Measurements from ENCODE around the gene KLHL35.
"Not testable (repeated sequence)": the region's sequence is repeated elsewhere in the genome, so short reads cannot be mapped to it uniquely, and the experiment has no call there.

Gene KLHL35

GRCh38 chr11:75387736-75388294, 45.2 kb downstream of the KLHL35 start:
- no peak for DNase-seq

GRCh38 chr11:75386942-75387630, 45.9 kb downstream of the KLHL35 start:
- no peak for DNase-seq

DNA sequence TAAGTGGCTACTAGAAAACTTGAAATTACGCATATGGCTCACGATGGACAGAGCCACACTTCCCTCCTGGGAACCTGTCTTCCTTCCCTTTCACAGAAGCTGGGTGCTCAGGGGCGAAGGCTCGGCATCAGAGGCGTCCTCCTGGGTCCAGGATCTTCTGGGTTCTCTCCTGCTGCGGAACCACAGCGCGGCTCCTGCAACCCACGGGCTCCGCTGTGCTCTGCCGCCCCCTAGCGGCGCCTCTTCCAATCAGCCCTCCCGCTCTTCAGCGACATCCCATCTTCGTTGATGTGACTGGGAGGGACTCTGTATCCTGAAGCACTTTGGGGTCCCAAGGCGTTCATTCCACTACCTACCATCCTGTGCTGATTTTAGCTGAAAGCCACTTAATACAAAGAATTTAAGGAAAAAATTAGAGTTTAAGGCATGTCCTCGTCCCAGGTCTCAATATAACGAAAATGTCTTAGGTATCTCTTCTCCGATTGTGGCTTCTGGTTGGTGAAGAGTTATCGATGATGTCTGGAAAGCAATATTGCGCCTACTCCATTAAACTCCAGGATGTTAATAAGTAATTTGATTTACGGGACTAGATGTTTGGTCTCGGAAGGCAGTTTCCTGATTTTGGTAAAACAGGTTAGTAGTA, 48.4 kb downstream of the KLHL35 start:
- DNase-seq, result peak; percentile 24

DNA sequence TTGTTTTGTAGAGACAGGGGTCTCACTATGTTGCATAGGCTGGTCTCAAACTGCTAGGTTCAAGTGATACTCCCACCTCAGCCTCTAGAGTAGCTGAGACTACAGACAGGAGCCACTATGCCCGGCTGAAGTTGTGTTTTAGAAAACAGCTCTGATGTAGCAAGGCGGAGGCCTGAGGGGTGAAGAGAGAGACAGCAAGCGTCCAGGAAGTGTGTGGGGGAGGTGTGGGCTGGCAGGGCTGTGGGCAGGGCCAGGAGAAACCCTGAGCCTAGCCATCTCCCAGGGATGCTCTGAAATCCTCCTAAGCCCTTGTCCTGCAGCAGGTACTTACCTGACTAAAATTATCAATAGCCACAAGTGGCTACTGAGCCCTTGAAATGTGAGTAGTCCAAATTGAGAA, 49.8 kb downstream of the KLHL35 start:
- no peak for DNase-seq

GRCh38 chr11:75380716-75381420, 52.1 kb downstream of the KLHL35 start:
- DNase-seq, result no peak

- DNase-seq, result no peak
Measured at GRCh38 chr11:75380245-75380644, 52.8 kb downstream of the KLHL35 start.

DNA sequence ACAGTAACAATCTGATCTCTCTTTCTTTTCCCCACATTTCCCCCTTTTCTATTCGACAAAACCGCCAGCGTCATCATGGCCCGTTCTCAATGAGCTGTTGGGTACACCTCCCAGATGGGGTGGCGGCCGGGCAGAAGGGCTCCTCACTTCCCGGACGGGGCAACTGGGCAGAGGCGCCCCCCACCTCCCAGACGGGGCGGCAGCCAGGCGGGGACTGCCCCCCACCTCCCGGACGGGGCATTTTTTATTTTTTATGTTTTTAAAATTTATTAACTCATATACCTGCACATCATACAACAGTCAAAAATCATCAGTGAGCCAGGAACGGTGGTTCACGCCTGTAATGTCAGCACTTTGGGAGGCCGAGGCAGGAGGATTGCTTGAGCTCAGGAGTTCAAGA, 54.2 kb downstream of the KLHL35 start:
- DNase-seq, result not testable (repeated sequence)

- no peak for DNase-seq
Measured at GRCh38 chr11:75376175-75376574, 56.8 kb downstream of the KLHL35 start.

DNA sequence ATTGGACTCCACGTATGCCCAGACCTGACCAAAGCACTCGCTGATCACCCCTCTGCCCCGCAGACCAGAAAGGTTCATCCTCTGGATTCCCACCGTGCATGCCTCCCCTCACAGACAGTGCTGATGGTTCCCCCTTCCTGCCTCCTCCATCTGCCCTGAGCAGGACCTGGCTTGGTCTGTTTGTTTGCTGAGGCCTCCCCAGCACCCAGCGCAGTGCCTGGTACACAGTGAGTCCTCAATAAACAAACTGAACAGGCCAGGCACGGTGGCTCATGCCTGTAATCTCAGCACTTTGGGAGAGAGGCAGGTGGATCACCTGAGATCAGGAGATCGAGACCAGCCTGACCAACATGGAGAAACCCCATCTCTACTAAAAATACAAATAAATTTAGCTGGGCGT, 57.4 kb downstream of the KLHL35 start:
- DNase-seq, result no peak

GRCh38 chr11:75374646-75375045, 58.4 kb downstream of the KLHL35 start:
- DNase-seq, result no peak

- no peak for DNase-seq
Measured at GRCh38 chr11:75373201-75373600, 59.8 kb downstream of the KLHL35 start.

Measured in DMS153 (cell line).